Breast epithelium (tissue), 4 donors: Measurements from ENCODE around the gene ALKBH8. TPM values are rescaled to one million over a fixed set of nuclear protein-coding genes. Genes with fewer than 3 reads are reported as not detected.
A peak's percentile ranks its signal among the peaks of the same experiment; 100 is the strongest.
"Not testable (repeated sequence)": the region's sequence is repeated elsewhere in the genome, so short reads cannot be mapped to it uniquely, and the experiment has no call there.

Experiments used
- DNase-seq, 2 donors: peaks; one replicate each; pipeline ENCODE4 v3.0.0-alpha.2; 2019; ENCODE audit warnings: low spot score in 2 of 2
- H3K27ac ChIP-seq, 2 donors: fragments of 200-600 bp; sonication (generic) in 1 of 2; one replicate each; pipeline ENCODE4 v1.5.1; 2016 to 2019; ENCODE audit warnings: mild to moderate bottlenecking in 1 of 2
- H3K27me3 ChIP-seq, 2 donors: fragments of 200-600 bp; sonication (generic) in 1 of 2; one replicate each; pipeline versions ENCODE4 v1.5.1 to v1.6.0; 2017 to 2019; ENCODE audit warnings: control low read depth in 1 of 2, mild to moderate bottlenecking in 1 of 2
- H3K36me3 ChIP-seq: fragments of 200-600 bp; one replicate; pipeline ENCODE4 v1.5.1; 2019
- H3K4me1 ChIP-seq, 2 donors: fragments of 200-600 bp; sonication (generic); one replicate each; pipeline ENCODE4 v1.5.1; 2016 to 2019; ENCODE audit warnings: control low read depth in 1 of 2
- H3K4me3 ChIP-seq, 3 donors: fragments of 200-600 bp; sonication (generic); 1 replicate in 2 of 3; 2 replicates in 1 of 3; pipeline ENCODE4 v1.5.1; 2016 to 2019; ENCODE audit warnings: mild to moderate bottlenecking in 3 of 3, moderate library complexity in 2 of 3
- H3K9me3 ChIP-seq, 2 donors: fragments of 200-600 bp; sonication (generic) in 1 of 2; one replicate each; pipeline ENCODE4 v1.5.1; 2016 to 2019; ENCODE audit warnings: control low read depth in 1 of 2
- CTCF ChIP-seq, 3 donors: fragments of 450-650 bp; IDR thresholded peaks; one replicate each; pipeline ENCODE4 v1.5.1; 2016 to 2017; ENCODE audit warnings: antibody characterized with exemption in 3 of 3, mild to moderate bottlenecking in 3 of 3, moderate library complexity in 3 of 3
- POLR2A ChIP-seq: fragments of 450-650 bp; IDR thresholded peaks from one replicate; pipeline ENCODE4 v1.6.1; 2016; ENCODE audit warnings: antibody characterized with exemption, mild to moderate bottlenecking, moderate library complexity
- POLR2AphosphoS5 ChIP-seq, 3 donors: sonication (generic); formaldehyde crosslinking; IDR thresholded peaks; one replicate each; pipeline ENCODE4 v1.6.1; 2017; ENCODE audit warnings: antibody characterized with exemption in 3 of 3
- intact Hi-C: fragments of 100-400 bp; cut with DNase I; formaldehyde crosslinking; loops from one replicate; pipeline ENCODE4 v1.15.1; 2023; ENCODE audit warnings: low total_unique reads
- total RNA-seq, 3 donors: library from RNA; depleted of rRNA; stranded (reverse); fragments of >200 nt; gene quantifications; one replicate each; pipeline ENCODE4 v1.1.0, GENCODE V29; 2016

ALKBH8 gene
- total RNA-seq, 3 donors from 2014 or later = 6.2 to 11.4 (median 8.2) TPM

- intact Hi-C loops = no loop called here
- Histone ChIP-seq H3K36me3 (no peaks in the 10 kb centered on the region), H3K4me1 (no peaks in the 10 kb centered on the region), H3K27me3 (peaks cover 0 to 5% of the 10 kb centered on the region in 2 donors), H3K4me3 (no peak overlapping the region), H3K9me3 (peaks cover 0 to 4% of the 10 kb centered on the region in 2 donors), H3K27ac (no peak overlapping the region)
- TF ChIP-seq CTCF (IDR thresholded peaks at IDR 0.05) = no peak
- TF ChIP-seq POLR2AphosphoS5 (IDR thresholded peaks at IDR 0.05) = no peak
- TF ChIP-seq POLR2A = no peak
- no peak for DNase-seq
These were observed 96.9 kb downstream of the ALKBH8 start for GRCh38 chr11:107468596-107468995.

GRCh38 chr11:107467696-107468095 lies 97.8 kb downstream of the ALKBH8 start:
- DNase-seq = no peak
- intact Hi-C loops = no loop called here
- no peak for TF ChIP-seq CTCF (IDR thresholded peaks at IDR 0.05)
- no peak for TF ChIP-seq POLR2AphosphoS5 (IDR thresholded peaks at IDR 0.05)
- no peak for TF ChIP-seq POLR2A
- H3K36me3 ChIP-seq = no peaks in the 10 kb centered on the region
- no peak overlapping the region for H3K27ac ChIP-seq
- no peak overlapping the region for H3K4me3 ChIP-seq
- H3K9me3 ChIP-seq = peaks cover 0 to 10% of the 10 kb centered on the region in 2 donors
- peaks cover 0 to 5% of the 10 kb centered on the region in 2 donors for H3K27me3 ChIP-seq
- H3K4me1 ChIP-seq = no peaks in the 10 kb centered on the region

- intact Hi-C loops, H3K27me3 ChIP-seq, H3K36me3 ChIP-seq, H3K4me3 ChIP-seq, H3K9me3 ChIP-seq, H3K27ac ChIP-seq, DNase-seq, H3K4me1 ChIP-seq: not testable (repeated sequence)
These were observed 99.2 kb downstream of the ALKBH8 start for GRCh38 chr11:107466275-107466866.

GRCh38 chr11:107457558-107458271 lies 107.8 kb downstream of the ALKBH8 start, which contains the start of gene CWF19L2:
CWF19L2 (minus strand) TSS chr11:107457825; CDS start chr11:107457816, 9 bp downstream.
- intact Hi-C loops = no loop called here

GRCh38 chr11:107457205-107457557 lies 108.4 kb downstream of the ALKBH8 start:
- no peak for DNase-seq
- Histone ChIP-seq H3K27me3 (no peaks in the 10 kb centered on the region), H3K36me3 (peaks cover 6% of the 10 kb centered on the region), H3K4me1 (no peaks in the 10 kb centered on the region), H3K9me3 (no peaks in the 10 kb centered on the region), H3K27ac (peak overlapping the region; percentile 64 to 82), H3K4me3 (peak overlapping the region; percentile 73 to 90 (median 79))
- intact Hi-C loops = no loop called here
- no peak for TF ChIP-seq CTCF (IDR thresholded peaks at IDR 0.05)
- no peak for TF ChIP-seq POLR2AphosphoS5 (IDR thresholded peaks at IDR 0.05)
- TF ChIP-seq POLR2A = no peak

More at GRCh38 chr11:107457558-107458271, 107.8 kb downstream of the ALKBH8 start, which contains the start of gene CWF19L2:
- Histone ChIP-seq H3K4me1 (no peaks in the 10 kb centered on the region), H3K4me3 (peak within 1 kb of the TSS; percentile 73 to 90 (median 79)), H3K9me3 (no peaks in the 10 kb centered on the region), H3K27me3 (no peaks in the 10 kb centered on the region), H3K27ac (peak within 1 kb of the TSS; percentile 64 to 82), H3K36me3 (peaks cover 6% of the 10 kb centered on the region)
- DNase-seq = peak; percentile 80 to 81
- TF ChIP-seq POLR2A (no peak), POLR2AphosphoS5 (IDR thresholded peaks at IDR 0.05) (peak in 1 of 3 donors; percentile 24), CTCF (IDR thresholded peaks at IDR 0.05) (no peak)
